ENCODE results near the gene DLX1. TPM values are rescaled to one million over a fixed set of nuclear protein-coding genes. Genes with fewer than 3 reads are reported as not detected.
"Not testable (repeated sequence)": the region's sequence is repeated elsewhere in the genome, so short reads cannot be mapped to it uniquely, and the experiment has no call there.

Gene DLX1
- total and polyA plus RNA-seq, 2 of the 8 experiments (the other 6 are each of a cell fraction or from before 2014, with no cell fraction given), result 0.11 TPM; not detected in 1

DNA sequence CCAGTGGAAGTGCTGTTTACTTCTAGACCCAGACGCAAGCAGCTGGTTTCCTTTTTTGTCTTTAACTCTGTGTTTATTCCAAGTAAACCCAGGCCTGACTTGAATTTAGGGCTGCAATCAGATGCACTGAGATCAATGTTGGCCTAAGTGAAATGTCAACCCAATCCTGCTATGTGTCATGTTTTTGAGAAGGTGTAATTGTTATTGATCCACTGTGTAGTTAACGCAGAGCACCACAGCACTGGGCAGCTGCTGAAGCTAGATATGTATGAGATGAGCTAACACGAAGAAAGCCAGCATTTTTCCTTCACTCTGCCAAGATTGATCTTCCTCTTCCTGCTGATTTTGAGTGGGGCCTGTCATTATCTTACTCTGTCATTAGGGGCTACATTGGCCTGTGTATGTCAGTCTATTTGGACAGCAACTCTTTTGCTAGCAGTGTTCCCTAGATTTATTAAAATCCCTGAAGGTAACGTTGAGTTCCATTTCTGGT, 18.9 kb upstream of the DLX1 start (continued):
- TF ChIP-seq FOSL1 (IDR thresholded peaks at IDR 0.05; ENCODE audit: insufficient read depth, low read depth, low read length) (no peak), TCF12 (IDR thresholded peaks at IDR 0.05; ENCODE audit: low read depth, low read length) (no peak), JUND (IDR thresholded peaks at IDR 0.05; ENCODE audit: low read length) (no peak)

GRCh38 chr2:172067905-172068304, 17.4 kb upstream of the DLX1 start:
- H3K4me1 ChIP-seq (replicated peaks in 1 of 4; ENCODE audit: control insufficient read depth in 3 of 4, insufficient read depth in 4 of 4, low read length in 3 of 4); H3K18ac ChIP-seq (ENCODE audit: extremely low read depth, low read length); H2BK20ac ChIP-seq (ENCODE audit: low read length); H2BK15ac ChIP-seq (ENCODE audit: low read length); H3K4ac ChIP-seq (replicated peaks; ENCODE audit: insufficient read length, low read depth, low read length); H2AK5ac ChIP-seq (ENCODE audit: low read depth, low read length); H3K23ac ChIP-seq (ENCODE audit: insufficient read length); H2BK12ac ChIP-seq (ENCODE audit: low read depth, low read length); H4K91ac ChIP-seq (replicated peaks; ENCODE audit: insufficient read length, low read length); FAIRE-seq; H2AFZ ChIP-seq (ENCODE audit: low read length); POLR2A ChIA-PET (ENCODE audit: partially characterized antibody); H3K14ac ChIP-seq (ENCODE audit: insufficient read length); H3K27ac ChIP-seq (ENCODE audit: low read depth, low read length); H3K9ac ChIP-seq (replicated peaks in 1 of 4; ENCODE audit: extremely low read depth in 1 of 4, low read depth in 3 of 4, low read length in 3 of 4); H3K79me1 ChIP-seq (ENCODE audit: low read depth, low read length); H2BK5ac ChIP-seq (ENCODE audit: low read depth, low read length); H3K4me2 ChIP-seq (ENCODE audit: insufficient read depth in 1 of 2, low read depth in 2 of 2, low read length in 2 of 2); H3K27me3 ChIP-seq (replicated peaks in 1 of 4; ENCODE audit: control insufficient read depth in 3 of 4, extremely low read depth in 1 of 4, insufficient read depth in 3 of 4, low read length in 3 of 4); H3K23me2 ChIP-seq (ENCODE audit: low read depth, low read length); H2BK120ac ChIP-seq (replicated peaks; ENCODE audit: low read depth, low read length); H3K4me3 ChIP-seq (ENCODE audit: extremely low read depth in 1 of 4, insufficient read depth in 2 of 4, low read depth in 3 of 4, low read length in 4 of 4); H3K79me2 ChIP-seq (ENCODE audit: control insufficient read depth in 1 of 2, insufficient read depth in 2 of 2, low read length in 2 of 2); H3K36me3 ChIP-seq (ENCODE audit: control insufficient read depth in 2 of 4, insufficient read depth in 4 of 4, low read length in 3 of 4); H3K9me3 ChIP-seq (ENCODE audit: insufficient read depth in 2 of 2, low read depth in 1 of 2, low read length in 1 of 2); H4K5ac ChIP-seq (ENCODE audit: insufficient read length, low read depth, low read length); DNase-seq (ENCODE audit: low read depth in 1 of 2, low spot score in 2 of 2); H3K56ac ChIP-seq (replicated peaks; ENCODE audit: insufficient read length, low read depth, low read length); H4K8ac ChIP-seq (ENCODE audit: extremely low read depth, insufficient read depth, low read length); H4K20me1 ChIP-seq (replicated peaks in 1 of 2; ENCODE audit: control insufficient read depth in 1 of 2, insufficient read depth in 2 of 2, low read length in 2 of 2): not testable (repeated sequence)
- 91% methylated on average over 4 of the region's 4 CpGs; no CpG with 5 or more reads in 1 of the 2 experiments for WGBS, 2 experiments (ENCODE audit: extremely low coverage in 1 of 2, insufficient coverage in 1 of 2, insufficient read length in 1 of 2, insufficient replicate concordance in 2 of 2, low coverage in 1 of 2, low lambda C conversion rate in 2 of 2, missing lambda C conversion rate in 1 of 2)
- CTCF ChIA-PET (ENCODE audit: partially characterized antibody), result interaction anchor here (1.7 kb wide), 1 partner anchor 8 kb away, joined by 9 read pairs; no protein-coding TSS in a partner anchor

Data from H1 (cell line).